Activated CD4-positive, alpha-beta T cell treated with anti-CD3 and anti-CD28 coated beads, Interleukin-2, amount 10 ng/mL, durations not matched to agents 24 days and 14 days (primary cell): ENCODE data around the gene ZNF581. TPM values are rescaled to one million over a fixed set of nuclear protein-coding genes. Genes with fewer than 3 reads are reported as not detected.

Experiments used
- DNase-seq: peaks from one replicate; pipeline ENCODE4 v3.0.0; 2022
- H3K27ac Mint-ChIP-seq: one replicate; pipeline ENCODE4 v1.8.0; 2022; ENCODE audit warnings: mild to moderate bottlenecking, mixed read lengths
- H3K27me3 Mint-ChIP-seq: one replicate; pipeline ENCODE4 v1.8.0; 2022; ENCODE audit warnings: mixed read lengths
- H3K36me3 Mint-ChIP-seq: one replicate; pipeline ENCODE4 v1.8.0; 2022; ENCODE audit warnings: low read depth, mild to moderate bottlenecking, mixed read lengths
- H3K4me1 Mint-ChIP-seq: one replicate; pipeline ENCODE4 v1.8.0; 2021; ENCODE audit warnings: mixed read lengths
- H3K4me3 Mint-ChIP-seq: one replicate; pipeline ENCODE4 v1.8.0; 2022; ENCODE audit warnings: mild to moderate bottlenecking, moderate library complexity, mixed read lengths
- H3K9me3 Mint-ChIP-seq: one replicate; pipeline ENCODE4 v1.8.0; 2021; ENCODE audit warnings: mixed read lengths
- intact Hi-C: fragments of 100-400 bp; cut with micrococcal nuclease; formaldehyde crosslinking; loops from one replicate; pipeline ENCODE4 v1.15.1; 2023
- total RNA-seq: library from RNA; stranded (reverse); gene quantifications from 2 replicates; pipeline ENCODE4 v1.2.3, GENCODE V29; 2022

Gene ZNF581
- total RNA-seq, 1 donor from 2014 or later: 32.7 TPM

DNA sequence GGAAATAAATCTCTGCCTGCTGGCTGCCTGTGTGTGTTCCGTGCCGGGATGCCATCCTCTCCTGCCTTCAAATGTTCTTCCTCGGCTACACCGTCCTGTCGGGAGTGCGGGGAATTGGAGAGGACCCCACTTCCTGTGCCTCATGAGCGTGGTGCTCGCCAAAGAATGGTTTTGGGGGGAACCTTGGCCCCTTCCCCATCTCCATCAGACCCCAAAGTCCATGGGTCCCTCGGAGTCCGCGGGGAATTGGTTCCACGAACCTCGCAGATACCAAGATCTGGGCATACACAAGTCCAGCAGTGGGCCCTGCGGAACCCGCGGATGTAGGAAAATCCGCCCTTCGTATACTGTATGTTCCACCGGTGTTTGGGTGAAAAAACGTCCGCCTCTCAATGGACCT, 40.3 kb upstream of the ZNF581 start:
- Mint-ChIP-seq H3K27ac (no peak overlapping the region), H3K9me3 (peaks cover 3% of the 10 kb centered on the region)

DNA sequence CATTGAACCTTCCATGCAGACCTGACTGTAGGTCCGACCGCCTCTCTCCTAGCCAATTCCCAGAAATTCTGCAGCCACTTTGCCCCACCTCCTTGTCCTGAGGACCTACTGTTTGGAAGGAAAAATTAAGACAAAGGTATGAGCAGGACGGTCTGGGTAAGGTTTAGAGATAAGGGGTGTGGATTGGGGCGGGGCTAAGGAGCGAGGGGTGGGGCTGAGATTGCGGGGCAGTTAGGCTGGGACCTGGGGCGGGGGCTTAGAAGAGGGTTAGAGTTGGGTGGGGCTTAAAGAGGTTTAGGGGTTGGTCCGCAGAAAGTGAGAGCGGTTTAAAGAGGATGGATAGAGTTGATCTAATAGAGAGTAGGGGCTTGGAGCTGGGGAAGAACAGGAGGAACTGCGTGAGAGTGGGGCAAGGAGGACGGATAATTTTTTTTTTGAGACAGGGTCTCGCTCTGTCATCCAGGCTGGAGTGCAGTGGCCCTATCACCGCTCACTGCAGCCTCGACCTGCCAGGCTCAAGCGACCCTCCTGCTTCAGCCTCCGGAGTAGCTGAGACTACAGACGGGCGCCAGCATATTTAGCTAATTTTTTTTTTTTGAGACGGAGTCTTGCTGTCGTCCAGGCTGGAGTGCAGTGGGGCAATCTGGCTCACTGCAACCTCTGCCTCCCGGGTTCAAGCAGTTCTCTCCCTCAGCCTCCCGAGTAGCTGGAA, 39.7 kb upstream of the ZNF581 start:
- peak overlapping the region; percentile 61 for H3K4me3 Mint-ChIP-seq

More for the DNA sequence above, 40.3 kb upstream of the ZNF581 start:
- DNase-seq: no peak
- peaks cover 48% of the 10 kb centered on the region for H3K4me1 Mint-ChIP-seq
- intact Hi-C loops: no loop called here
- peak overlapping the region; percentile 61 for H3K4me3 Mint-ChIP-seq
- peaks cover 29% of the 10 kb centered on the region for H3K36me3 Mint-ChIP-seq
- H3K27me3 Mint-ChIP-seq: peaks cover 3% of the 10 kb centered on the region

DNA sequence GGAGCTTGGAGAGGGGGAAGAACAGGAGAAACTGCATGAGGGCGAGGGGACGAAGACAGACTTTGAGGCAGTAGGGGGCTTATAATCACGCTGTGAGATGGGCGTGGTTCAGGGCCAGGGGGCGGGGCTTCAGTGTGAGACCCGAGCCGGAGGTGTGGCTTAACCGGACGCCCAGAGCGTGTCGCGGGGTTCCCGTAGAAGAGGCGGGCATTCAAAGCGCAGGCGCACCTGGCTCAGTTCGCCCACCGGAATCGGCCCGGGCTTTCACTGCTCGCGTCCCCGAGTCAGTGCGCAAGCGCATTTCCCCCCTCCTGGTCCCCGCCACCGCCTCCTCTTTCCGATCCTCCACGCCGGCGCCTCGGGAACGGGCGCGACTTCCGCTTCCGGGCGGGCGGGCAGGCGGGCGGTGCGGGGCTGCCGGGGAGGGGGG, 38.2 kb upstream of the ZNF581 start:
- H3K9me3 Mint-ChIP-seq: no peaks in the 10 kb centered on the region
- H3K4me1 Mint-ChIP-seq: peaks cover 46% of the 10 kb centered on the region
- intact Hi-C loops: loop anchor here (1.0 kb wide), 3 partner anchors 19 to 129 kb away; partner anchors contain the start of genes ZNF628 and ZNF784
- H3K4me3 Mint-ChIP-seq: peak overlapping the region; percentile 85
- H3K27me3 Mint-ChIP-seq: peaks cover 3% of the 10 kb centered on the region
- DNase-seq: peak; percentile 100
- H3K36me3 Mint-ChIP-seq: peaks cover 35% of the 10 kb centered on the region
- H3K27ac Mint-ChIP-seq: peak overlapping the region; percentile 93

More for the DNA sequence above, 39.7 kb upstream of the ZNF581 start:
- Mint-ChIP-seq H3K36me3 (peaks cover 27% of the 10 kb centered on the region), H3K27me3 (peaks cover 3% of the 10 kb centered on the region), H3K4me1 (peaks cover 48% of the 10 kb centered on the region), H3K27ac (peak overlapping the region; percentile 58), H3K9me3 (peaks cover 2% of the 10 kb centered on the region)
- peak; percentile 62 for DNase-seq
- intact Hi-C loops: no loop called here

GRCh38 chr19:55605637-55606470, 37.6 kb upstream of the ZNF581 start, which contains the start of gene ZNF865:
ZNF865 (plus strand) TSS chr19:55605647; CDS start chr19:55613619, 7,972 bp downstream.
- Mint-ChIP-seq H3K4me3 (peak within 1 kb of the TSS; percentile 93), H3K9me3 (no peaks in the 10 kb centered on the region), H3K27ac (peak within 1 kb of the TSS; percentile 93), H3K4me1 (peaks cover 48% of the 10 kb centered on the region), H3K36me3 (peaks cover 40% of the 10 kb centered on the region), H3K27me3 (peaks cover 3% of the 10 kb centered on the region)
- peak; percentile 90 for DNase-seq
- intact Hi-C loops: loop anchor here (1.0 kb wide), 5 partner anchors 18 to 130 kb away; partner anchors contain the start of genes ZNF628 and ZNF784

GRCh38 chr19:55606471-55606787, 37.0 kb upstream of the ZNF581 start:
- Mint-ChIP-seq H3K27me3 (peaks cover 3% of the 10 kb centered on the region), H3K4me3 (peak overlapping the region; percentile 93), H3K9me3 (no peaks in the 10 kb centered on the region), H3K36me3 (peaks cover 44% of the 10 kb centered on the region), H3K4me1 (peaks cover 44% of the 10 kb centered on the region), H3K27ac (peak overlapping the region; percentile 91)
- DNase-seq: no peak
- intact Hi-C loops: loop anchor here (1.0 kb wide), 2 partner anchors 19 to 89 kb away; no protein-coding TSS in a partner anchor

- Mint-ChIP-seq H3K4me3 (peak overlapping the region; percentile 93), H3K9me3 (no peaks in the 10 kb centered on the region), H3K4me1 (peaks cover 44% of the 10 kb centered on the region), H3K27me3 (peaks cover 3% of the 10 kb centered on the region), H3K36me3 (peaks cover 45% of the 10 kb centered on the region), H3K27ac (peak overlapping the region; percentile 91)
- no peak for DNase-seq
- intact Hi-C loops: loop anchor here (1.0 kb wide), 2 partner anchors 20 to 90 kb away; no protein-coding TSS in a partner anchor
Measured at GRCh38 chr19:55606817-55607216, 36.6 kb upstream of the ZNF581 start.

DNA sequence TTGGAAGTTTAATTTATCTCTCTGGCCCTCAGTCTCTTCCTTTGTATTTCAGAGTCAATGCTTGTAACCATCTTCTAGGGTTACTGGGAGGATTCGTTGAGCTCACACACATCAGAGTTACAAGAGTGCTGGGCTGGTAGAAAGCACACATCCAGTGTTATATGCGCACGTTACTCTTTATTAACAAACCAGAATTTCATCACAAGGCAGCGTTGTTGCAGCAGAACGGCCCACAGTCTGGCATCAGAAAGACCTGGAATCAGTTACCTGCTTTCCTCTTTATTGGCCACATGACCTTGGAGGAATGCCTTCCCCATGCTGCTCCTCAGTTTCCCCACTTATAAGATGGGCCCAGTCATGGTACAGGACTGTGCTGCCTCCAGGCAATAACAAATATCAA, 34.1 kb upstream of the ZNF581 start:
- intact Hi-C loops: no loop called here

GRCh38 chr19:55611300-55611982, 32.0 kb upstream of the ZNF581 start:
- Mint-ChIP-seq H3K4me3 (no peak overlapping the region), H3K27ac (no peak overlapping the region), H3K4me1 (peaks cover 34% of the 10 kb centered on the region), H3K9me3 (no peaks in the 10 kb centered on the region), H3K27me3 (no peaks in the 10 kb centered on the region), H3K36me3 (peaks cover 44% of the 10 kb centered on the region)
- DNase-seq: no peak
- intact Hi-C loops: no loop called here

More for the DNA sequence above, 34.1 kb upstream of the ZNF581 start:
- H3K9me3 Mint-ChIP-seq: no peaks in the 10 kb centered on the region
- H3K27ac Mint-ChIP-seq: no peak overlapping the region
- no peak for DNase-seq
- no peak overlapping the region for H3K4me3 Mint-ChIP-seq
- H3K36me3 Mint-ChIP-seq: peaks cover 46% of the 10 kb centered on the region
- peaks cover 47% of the 10 kb centered on the region for H3K4me1 Mint-ChIP-seq
- H3K27me3 Mint-ChIP-seq: peaks cover 3% of the 10 kb centered on the region

DNA sequence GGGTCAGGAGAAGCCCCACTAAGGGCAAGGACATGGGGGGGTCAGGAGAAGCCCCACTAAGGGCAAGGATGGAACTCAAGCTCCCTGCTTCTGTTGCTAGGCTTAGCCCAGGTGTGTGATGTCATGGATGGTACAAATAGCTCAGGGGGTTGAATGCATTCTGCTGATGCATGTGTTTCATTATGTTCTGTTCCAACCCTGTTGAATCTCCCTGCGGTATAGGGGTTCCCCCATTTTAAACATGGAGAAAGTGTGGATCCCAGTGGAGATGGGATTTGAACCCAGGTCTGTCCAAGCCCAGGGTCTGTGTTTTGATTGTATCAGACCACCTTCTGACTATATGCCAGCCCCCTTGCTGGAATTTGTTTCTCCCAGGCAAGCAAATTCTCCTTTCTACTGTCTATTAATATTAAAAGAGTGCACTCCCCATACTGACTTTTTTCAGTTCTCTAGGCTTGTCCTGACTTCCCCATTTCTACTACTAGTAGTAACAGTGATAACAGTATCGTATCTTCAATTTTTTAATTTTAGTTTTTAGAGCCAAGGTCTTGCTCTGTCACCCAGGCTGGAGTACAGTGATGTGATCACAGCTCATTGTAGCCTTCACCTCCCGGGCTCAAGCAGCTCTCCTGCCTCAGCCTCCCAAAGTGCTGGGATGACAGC, 31.3 kb upstream of the ZNF581 start:
- Mint-ChIP-seq H3K9me3 (no peaks in the 10 kb centered on the region), H3K27me3 (no peaks in the 10 kb centered on the region), H3K27ac (no peak overlapping the region), H3K4me3 (no peak overlapping the region), H3K36me3 (peaks cover 42% of the 10 kb centered on the region), H3K4me1 (peaks cover 28% of the 10 kb centered on the region)
- DNase-seq: no peak
- intact Hi-C loops: no loop called here

DNA sequence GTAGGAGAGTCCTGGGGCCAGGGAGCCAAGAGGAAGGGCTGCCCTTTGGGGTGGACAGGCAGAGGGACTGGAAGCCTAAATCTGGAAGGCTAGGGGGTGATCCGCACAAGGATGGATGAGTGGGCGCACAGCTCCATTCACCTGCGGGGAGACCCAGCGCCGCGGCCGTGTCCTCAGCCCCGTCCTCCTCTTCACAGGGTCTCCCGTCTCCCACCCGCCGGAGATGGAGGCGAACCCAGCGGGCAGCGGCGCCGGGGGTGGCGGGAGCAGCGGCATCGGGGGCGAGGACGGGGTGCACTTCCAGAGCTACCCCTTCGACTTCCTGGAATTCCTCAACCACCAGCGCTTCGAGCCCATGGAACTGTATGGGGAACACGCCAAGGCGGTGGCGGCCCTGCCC, 30.1 kb upstream of the ZNF581 start:
- intact Hi-C loops: no loop called here
- H3K27me3 Mint-ChIP-seq: no peaks in the 10 kb centered on the region
- peaks cover 20% of the 10 kb centered on the region for H3K4me1 Mint-ChIP-seq
- peaks cover 44% of the 10 kb centered on the region for H3K36me3 Mint-ChIP-seq
- no peak for DNase-seq
- H3K27ac Mint-ChIP-seq: no peak overlapping the region
- H3K4me3 Mint-ChIP-seq: no peak overlapping the region
- H3K9me3 Mint-ChIP-seq: no peaks in the 10 kb centered on the region

- peaks cover 17% of the 10 kb centered on the region for H3K4me1 Mint-ChIP-seq
- DNase-seq: no peak
- no peaks in the 10 kb centered on the region for H3K9me3 Mint-ChIP-seq
- intact Hi-C loops: no loop called here
- H3K27ac Mint-ChIP-seq: no peak overlapping the region
- H3K27me3 Mint-ChIP-seq: no peaks in the 10 kb centered on the region
- no peak overlapping the region for H3K4me3 Mint-ChIP-seq
- peaks cover 43% of the 10 kb centered on the region for H3K36me3 Mint-ChIP-seq
Measured at GRCh38 chr19:55613930-55614710, 29.3 kb upstream of the ZNF581 start.

DNA sequence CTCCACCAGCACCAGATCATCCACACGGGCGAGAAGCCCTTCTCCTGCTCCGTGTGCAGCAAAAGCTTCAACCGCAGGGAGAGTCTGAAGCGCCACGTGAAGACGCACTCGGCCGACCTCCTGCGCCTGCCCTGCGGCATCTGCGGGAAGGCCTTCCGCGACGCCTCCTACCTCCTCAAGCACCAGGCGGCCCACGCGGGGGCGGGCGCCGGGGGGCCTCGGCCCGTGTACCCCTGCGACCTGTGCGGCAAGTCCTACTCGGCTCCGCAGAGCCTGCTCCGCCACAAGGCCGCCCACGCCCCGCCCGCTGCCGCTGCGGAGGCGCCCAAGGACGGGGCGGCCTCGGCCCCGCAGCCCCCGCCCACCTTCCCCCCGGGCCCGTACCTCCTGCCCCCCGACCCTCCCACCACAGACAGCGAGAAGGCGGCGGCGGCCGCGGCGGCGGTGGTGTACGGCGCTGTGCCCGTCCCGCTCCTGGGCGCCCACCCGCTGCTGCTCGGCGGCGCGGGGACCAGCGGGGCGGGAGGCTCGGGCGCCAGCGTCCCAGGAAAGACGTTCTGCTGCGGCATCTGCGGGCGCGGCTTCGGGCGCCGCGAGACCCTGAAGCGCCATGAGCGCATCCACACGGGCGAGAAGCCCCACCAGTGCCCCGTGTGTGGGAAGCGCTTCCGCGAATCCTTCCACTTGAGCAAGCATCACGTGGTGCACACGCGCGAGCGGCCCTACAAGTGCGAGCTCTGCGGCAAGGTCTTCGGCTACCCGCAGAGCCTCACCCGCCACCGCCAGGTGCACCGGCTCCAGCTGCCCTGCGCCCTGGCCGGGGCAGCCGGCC, 28.5 kb upstream of the ZNF581 start:
- intact Hi-C loops: no loop called here
- no peak for DNase-seq
- H3K27me3 Mint-ChIP-seq: no peaks in the 10 kb centered on the region
- peaks cover 17% of the 10 kb centered on the region for H3K4me1 Mint-ChIP-seq
- no peak overlapping the region for H3K4me3 Mint-ChIP-seq
- H3K36me3 Mint-ChIP-seq: peaks cover 35% of the 10 kb centered on the region
- H3K9me3 Mint-ChIP-seq: no peaks in the 10 kb centered on the region
- no peak overlapping the region for H3K27ac Mint-ChIP-seq
